Testis (tissue), 3 donors: ENCODE data around the gene ZFY. TPM values are rescaled to one million over a fixed set of nuclear protein-coding genes. Genes with fewer than 3 reads are reported as not detected.

Experiments used
- DNase-seq: peaks from one replicate; pipeline ENCODE4 v3.0.0-alpha.2; 2019
- H3K27ac ChIP-seq, 2 donors: fragments of 200-600 bp; sonication (generic); one replicate each; pipeline ENCODE4 v1.5.1; 2019
- H3K27me3 ChIP-seq: fragments of 200-600 bp; sonication (generic); one replicate; pipeline ENCODE4 v1.5.1; 2019
- H3K36me3 ChIP-seq: fragments of 200-600 bp; sonication (generic); one replicate; pipeline ENCODE4 v1.5.1; 2017; ENCODE audit warnings: low read depth; ENCODE audit errors: missing control alignments
- H3K4me1 ChIP-seq: fragments of 200-600 bp; sonication (generic); one replicate; pipeline ENCODE4 v1.5.1; 2019
- H3K4me3 ChIP-seq, 2 donors: fragments of 200-600 bp; sonication (generic); one replicate each; pipeline ENCODE4 v1.5.1; 2017 to 2019
- H3K9me3 ChIP-seq: fragments of 200-600 bp; sonication (generic); one replicate; pipeline ENCODE4 v1.5.1; 2017
- POLR2A ChIP-seq: fragments of 450-650 bp; IDR thresholded peaks from one replicate; pipeline ENCODE4 v1.6.1; 2017; ENCODE audit warnings: antibody characterized with exemption, mild to moderate bottlenecking, moderate library complexity
- WGBS, 2 donors: methylation state at CpG; one replicate each; pipeline ENCODE4 v1.1.5; 2018; 5-methylcytosine and 5-hydroxymethylcytosine counted together
- intact Hi-C: fragments of 100-400 bp; cut with DNase I; formaldehyde crosslinking; loops from one replicate; pipeline ENCODE4 v1.15.1; 2023; ENCODE audit warnings: low total_unique reads
- polyA plus RNA-seq: library from polyadenylated mRNA; stranded (reverse); fragments of 350-450 nt; fragmentation: Illumina TruSeq; extraction: RNeasy Lipid Tissue Mini Kit (QIAGEN cat#74804); gene quantifications from one replicate; pipeline ENCODE4 v1.2.3, GENCODE V29; 2014; ENCODE audit warnings: low read depth, low replicate concordance; ENCODE audit not compliant: insufficient read depth
- total RNA-seq, 2 donors: library from RNA; depleted of rRNA; stranded (reverse); fragments of >200 nt; gene quantifications; one replicate each; pipeline ENCODE4 v1.2.3, GENCODE V29; 2016
- TF ChIP-seq, protein P1 (sequence below), 3 experiments: fragments of 450-650 bp in 2 of 3; fragments of 200-600 bp in 1 of 3; sonication (generic) in 1 of 3; IDR thresholded peaks; one replicate each; pipeline ENCODE4 v1.5.1; 2016 to 2019; ENCODE audit warnings: antibody characterized with exemption in 3 of 3, mild to moderate bottlenecking in 2 of 3, moderate library complexity in 1 of 3

Gene ZFY
- total and polyA plus RNA-seq, 3 donors from 2014 or later: 9.7 to 13.7 (median 11.3) TPM

DNA sequence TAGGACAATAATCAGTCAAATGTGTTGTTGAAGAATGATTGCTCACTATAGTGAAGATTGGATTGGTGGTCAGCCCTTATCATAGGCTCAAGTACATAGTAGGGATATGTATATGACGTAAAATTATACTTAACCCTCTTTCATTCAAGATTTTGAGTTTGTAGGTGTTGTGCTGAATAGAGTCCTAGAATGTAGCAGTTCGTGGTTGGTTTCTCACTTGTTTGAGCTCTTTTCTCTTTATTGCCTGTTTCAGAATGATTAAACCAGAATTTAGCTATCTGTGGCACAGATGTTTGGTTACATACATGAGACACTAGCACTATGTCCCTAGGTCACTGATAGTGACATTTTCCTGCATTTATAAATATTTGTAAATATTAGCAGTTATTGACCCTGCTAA, 15.5 kb downstream of the ZFY start:
- intact Hi-C loops: no loop called here
- H3K36me3 ChIP-seq: no peaks in the 10 kb centered on the region

DNA sequence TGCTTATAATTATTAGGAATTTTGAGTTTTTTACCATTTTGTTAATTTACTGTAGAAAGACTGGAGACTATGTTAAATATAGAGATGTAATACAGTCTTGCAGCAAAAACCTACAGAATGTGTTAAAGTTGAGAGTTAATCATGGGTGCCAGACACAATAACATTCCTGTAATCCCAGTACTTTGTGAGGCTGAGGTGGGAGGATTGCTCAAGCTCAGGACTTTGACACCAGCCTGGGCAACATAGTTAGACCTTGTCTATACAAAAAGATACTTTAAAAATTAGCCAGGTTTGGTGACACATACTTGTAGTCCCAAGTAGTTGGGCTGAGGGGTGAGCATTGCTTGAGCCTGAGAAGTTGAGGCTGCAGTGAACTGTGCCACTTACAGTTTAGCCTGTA, 17.7 kb downstream of the ZFY start:
- H3K9me3 ChIP-seq: no peaks in the 10 kb centered on the region
- no peaks in the 10 kb centered on the region for H3K27me3 ChIP-seq
- H3K27ac ChIP-seq: no peak overlapping the region
- no peak for TF ChIP-seq POLR2A
- TF ChIP-seq, protein P1, sequence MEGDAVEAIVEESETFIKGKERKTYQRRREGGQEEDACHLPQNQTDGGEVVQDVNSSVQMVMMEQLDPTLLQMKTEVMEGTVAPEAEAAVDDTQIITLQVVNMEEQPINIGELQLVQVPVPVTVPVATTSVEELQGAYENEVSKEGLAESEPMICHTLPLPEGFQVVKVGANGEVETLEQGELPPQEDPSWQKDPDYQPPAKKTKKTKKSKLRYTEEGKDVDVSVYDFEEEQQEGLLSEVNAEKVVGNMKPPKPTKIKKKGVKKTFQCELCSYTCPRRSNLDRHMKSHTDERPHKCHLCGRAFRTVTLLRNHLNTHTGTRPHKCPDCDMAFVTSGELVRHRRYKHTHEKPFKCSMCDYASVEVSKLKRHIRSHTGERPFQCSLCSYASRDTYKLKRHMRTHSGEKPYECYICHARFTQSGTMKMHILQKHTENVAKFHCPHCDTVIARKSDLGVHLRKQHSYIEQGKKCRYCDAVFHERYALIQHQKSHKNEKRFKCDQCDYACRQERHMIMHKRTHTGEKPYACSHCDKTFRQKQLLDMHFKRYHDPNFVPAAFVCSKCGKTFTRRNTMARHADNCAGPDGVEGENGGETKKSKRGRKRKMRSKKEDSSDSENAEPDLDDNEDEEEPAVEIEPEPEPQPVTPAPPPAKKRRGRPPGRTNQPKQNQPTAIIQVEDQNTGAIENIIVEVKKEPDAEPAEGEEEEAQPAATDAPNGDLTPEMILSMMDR (IDR thresholded peaks at IDR 0.05): no peak
- H3K4me3 ChIP-seq: no peak overlapping the region
- no peaks in the 10 kb centered on the region for H3K4me1 ChIP-seq
- H3K36me3 ChIP-seq: no peaks in the 10 kb centered on the region
- intact Hi-C loops: no loop called here
- no peak for DNase-seq

More for the DNA sequence above, 15.5 kb downstream of the ZFY start:
- TF ChIP-seq POLR2A: no peak
- TF ChIP-seq, protein P1 (IDR thresholded peaks at IDR 0.05): no peak
- no peak for DNase-seq
- H3K4me1 ChIP-seq: no peaks in the 10 kb centered on the region
- H3K27me3 ChIP-seq: no peaks in the 10 kb centered on the region
- 92 to 93% methylated on average over 2 of the region's 2 CpGs for WGBS, 2 donors
- H3K9me3 ChIP-seq: no peaks in the 10 kb centered on the region
- H3K4me3 ChIP-seq: no peak overlapping the region
- H3K27ac ChIP-seq: no peak overlapping the region

DNA sequence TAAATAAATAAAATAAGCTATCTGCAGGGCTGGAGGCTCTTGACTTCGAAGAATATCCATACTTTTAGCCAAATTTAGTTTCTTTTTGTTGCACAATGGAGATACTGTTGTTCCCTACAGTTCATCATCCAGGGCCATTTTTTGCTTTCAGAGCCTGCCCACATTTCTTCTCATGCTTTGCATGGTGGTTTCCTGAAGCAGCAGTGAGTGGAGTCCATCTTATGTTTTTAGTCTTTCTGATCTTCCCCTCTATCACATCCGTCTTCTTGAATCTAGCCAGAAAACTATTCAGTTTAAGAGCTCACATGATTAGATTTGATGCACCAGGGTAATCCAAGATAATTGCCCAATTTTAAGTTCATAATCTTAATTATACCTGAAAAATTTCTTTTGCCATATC, 19.6 kb downstream of the ZFY start:
- no peak for TF ChIP-seq POLR2A
- TF ChIP-seq, protein P1 (IDR thresholded peaks at IDR 0.05): no peak
- H3K36me3 ChIP-seq: no peaks in the 10 kb centered on the region
- H3K4me1 ChIP-seq: no peaks in the 10 kb centered on the region
- 76 to 87% methylated on average over 2 of the region's 2 CpGs for WGBS, 2 donors
- H3K4me3 ChIP-seq: no peak overlapping the region
- H3K27me3 ChIP-seq: no peaks in the 10 kb centered on the region
- H3K9me3 ChIP-seq: no peaks in the 10 kb centered on the region
- DNase-seq: no peak
- no peak overlapping the region for H3K27ac ChIP-seq
- intact Hi-C loops: no loop called here

DNA sequence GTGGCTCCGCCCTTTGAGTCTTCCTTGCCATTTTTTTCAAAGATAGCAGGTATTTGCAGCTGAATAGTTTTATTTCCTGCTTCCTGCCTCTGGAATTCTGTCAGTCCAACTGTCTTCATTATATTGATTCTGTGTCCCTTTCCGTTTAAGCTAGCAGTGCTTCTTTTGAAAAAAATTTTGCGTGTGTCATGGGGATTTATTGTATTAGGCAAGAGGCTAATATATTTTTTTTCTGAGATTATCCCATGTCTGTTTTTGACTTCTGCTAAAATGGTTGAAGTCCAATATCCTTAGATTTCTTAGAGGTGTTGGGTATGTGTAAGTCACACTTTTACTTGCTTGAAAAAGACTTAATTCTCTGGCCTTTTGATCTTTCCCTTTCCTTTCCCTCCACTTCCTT, 20.4 kb downstream of the ZFY start:
- Histone ChIP-seq H3K27ac (no peak overlapping the region), H3K27me3 (no peaks in the 10 kb centered on the region), H3K4me3 (no peak overlapping the region), H3K4me1 (no peaks in the 10 kb centered on the region), H3K36me3 (no peaks in the 10 kb centered on the region), H3K9me3 (no peaks in the 10 kb centered on the region)
- DNase-seq: no peak
- intact Hi-C loops: no loop called here
- TF ChIP-seq, protein P1 (IDR thresholded peaks at IDR 0.05): no peak
- WGBS, 2 donors: 93 to 100% methylated on average over 3 of the region's 3 CpGs

DNA sequence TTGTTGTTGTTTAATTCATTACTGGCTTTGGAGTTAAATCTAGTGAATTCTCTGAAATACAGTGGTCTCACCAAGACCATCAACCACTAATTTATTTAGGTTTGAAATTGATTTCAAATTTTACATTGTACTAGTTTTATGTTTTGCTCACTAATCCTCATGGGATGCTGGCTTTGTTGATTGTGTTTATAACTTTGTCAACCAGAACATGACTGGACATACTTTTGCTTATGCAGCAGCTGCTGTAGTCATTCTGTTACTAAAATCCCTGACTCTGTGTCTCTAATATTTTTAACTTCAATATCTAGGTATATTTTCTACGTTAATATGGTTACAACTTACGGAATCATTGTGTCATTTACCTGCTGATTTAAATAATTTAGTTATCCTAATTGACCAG, 26.9 kb downstream of the ZFY start:
- Histone ChIP-seq H3K4me3 (no peak overlapping the region), H3K27me3 (no peaks in the 10 kb centered on the region), H3K4me1 (no peaks in the 10 kb centered on the region), H3K36me3 (no peaks in the 10 kb centered on the region), H3K9me3 (no peaks in the 10 kb centered on the region), H3K27ac (no peak overlapping the region)
- intact Hi-C loops: no loop called here
- 97 to 100% methylated on average over 2 of the region's 2 CpGs for WGBS, 2 donors
- DNase-seq: no peak
- no peak for TF ChIP-seq POLR2A
- TF ChIP-seq, protein P1 (IDR thresholded peaks at IDR 0.05): no peak
